Ammon's horn (tissue), 1 donor: ENCODE results near the gene OLFML1.

Experiments
- DNase-seq: peaks from one replicate; pipeline ENCODE4 v3.0.0-alpha.2; 2016; ENCODE audit warnings: low spot score

OLFML1 gene

GRCh38 chr11:7559398-7560283 lies 74.3 kb downstream of the OLFML1 start:
- DNase-seq, result no peak
